Measurements from ENCODE around the gene SPG7. TPM values are rescaled to one million over a fixed set of nuclear protein-coding genes. Genes with fewer than 3 reads are reported as not detected.

The SPG7 gene
- total RNA-seq, 4 donors from 2014 or later, result 79.0 to 156 (median 92.3) TPM

DNA sequence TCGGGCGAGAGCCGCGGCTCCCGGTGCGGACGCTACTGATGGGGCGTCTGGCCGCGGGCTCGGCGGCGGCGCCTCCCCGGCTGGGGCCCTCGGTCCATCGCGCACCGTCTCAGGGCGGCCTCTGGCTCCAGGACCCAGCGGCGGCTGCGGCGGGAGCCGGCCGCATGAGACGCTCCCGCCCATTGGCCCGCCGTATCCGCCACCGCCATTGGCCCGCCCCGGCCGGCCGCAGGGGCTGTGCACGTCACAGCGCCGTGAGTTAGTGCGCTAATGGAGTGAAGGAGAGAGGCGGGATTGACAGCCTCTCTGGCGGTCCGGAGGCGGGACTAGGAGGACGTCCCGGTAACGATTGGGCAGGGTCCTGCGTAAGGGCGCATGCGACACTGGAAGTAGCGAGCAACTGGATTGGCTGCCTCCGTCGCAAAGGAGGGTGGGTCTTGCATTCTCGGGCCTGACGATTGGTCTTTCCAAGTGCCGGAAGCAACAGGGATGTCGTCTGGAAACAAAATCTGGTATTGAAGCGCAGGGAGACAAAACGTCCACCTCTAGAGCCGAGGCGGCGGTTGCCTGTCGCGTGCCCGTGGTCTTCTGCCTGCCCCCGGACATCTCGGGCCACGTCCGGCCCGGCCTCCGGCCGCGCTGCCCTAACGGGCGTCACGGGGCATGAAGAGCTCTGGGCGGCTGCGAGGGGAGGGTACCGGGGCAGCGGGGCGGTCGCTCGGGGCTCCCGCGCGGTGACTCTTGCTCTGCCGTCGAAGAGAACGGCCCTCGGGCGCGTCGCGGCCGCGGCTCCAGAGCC is 17.6 kb upstream of the SPG7 start, which contains the start of gene ANKRD11:
Gene ANKRD11, minus strand, starts transcription at position 123 of the 799 bp plus-strand sequence. CDS start 173,542 bp downstream, outside the sequence.
- TF ChIP-seq POLR2A (IDR thresholded peaks at IDR 0.05) (peak in 1 of 2 donors; percentile 65), CTCF (IDR thresholded peaks at IDR 0.05) (no peak)
- intact Hi-C loops (cut with DNase I; ENCODE audit: low total_unique reads), result no loop called here
- WGBS, 2 donors, result 0 to 1% methylated on average over 26 to 57 of the region's 96 CpGs
- H3K4me3 ChIP-seq (ENCODE audit: low read depth, poor library complexity, severe bottlenecking), result peak within 1 kb of the TSS; percentile 92
- peak; percentile 99 to 100 for DNase-seq (ENCODE audit: low spot score in 2 of 2)

DNA sequence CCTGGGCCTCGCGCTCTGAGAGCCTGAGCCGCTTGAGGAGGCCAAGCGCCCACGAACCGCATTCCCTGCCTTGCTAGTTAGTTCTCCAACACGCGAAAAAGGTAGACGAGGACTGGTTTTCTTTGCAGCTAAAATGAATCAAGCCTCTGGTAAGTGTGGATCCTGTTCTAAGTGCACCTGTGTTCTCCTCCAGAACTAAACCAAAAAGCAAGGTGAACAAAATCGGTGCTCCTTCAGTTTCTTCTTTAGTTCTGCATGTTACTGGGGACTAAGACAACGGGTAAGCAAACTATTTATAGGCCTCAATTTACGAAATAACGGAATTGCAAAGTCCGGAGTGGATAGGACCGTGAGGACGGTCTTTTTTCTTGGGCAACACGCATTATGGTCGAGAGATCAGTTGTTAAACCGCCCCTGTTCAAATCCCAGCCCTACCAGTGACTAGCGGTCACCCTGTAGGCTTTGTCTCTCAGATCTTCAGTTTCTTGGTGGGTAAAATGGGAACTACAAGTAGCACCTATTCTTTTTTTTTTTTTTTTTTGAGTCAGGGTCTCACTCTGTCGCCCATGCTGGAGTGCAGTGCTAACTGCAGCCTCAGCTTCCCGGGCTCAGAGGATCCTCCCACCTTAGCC is 16.8 kb upstream of the SPG7 start:
- DNase-seq (ENCODE audit: low spot score in 2 of 2), result no peak
- 3 to 5% methylated on average over 19 to 22 of the region's 22 CpGs for WGBS, 2 donors
- no peak for TF ChIP-seq POLR2A (IDR thresholded peaks at IDR 0.05)
- no peak for TF ChIP-seq CTCF (IDR thresholded peaks at IDR 0.05)
- H3K4me3 ChIP-seq (ENCODE audit: low read depth, poor library complexity, severe bottlenecking), result peak overlapping the region; percentile 92
- intact Hi-C loops (cut with DNase I; ENCODE audit: low total_unique reads), result no loop called here

GRCh38 chr16:89491974-89492687 is 16.1 kb upstream of the SPG7 start:
- DNase-seq (ENCODE audit: low spot score in 2 of 2), result no peak
- intact Hi-C loops (cut with DNase I; ENCODE audit: low total_unique reads), result no loop called here
- 83 to 87% methylated on average over 24 of the region's 24 CpGs for WGBS, 2 donors
- H3K4me3 ChIP-seq (ENCODE audit: low read depth, poor library complexity, severe bottlenecking), result no peak overlapping the region
- TF ChIP-seq CTCF (IDR thresholded peaks at IDR 0.05) (no peak), POLR2A (IDR thresholded peaks at IDR 0.05) (no peak)

GRCh38 chr16:89493776-89494175 is 14.4 kb upstream of the SPG7 start:
- no peak for DNase-seq (ENCODE audit: low spot score in 2 of 2)
- TF ChIP-seq CTCF (IDR thresholded peaks at IDR 0.05) (no peak), POLR2A (IDR thresholded peaks at IDR 0.05) (no peak)
- 78 to 83% methylated on average over 5 of the region's 5 CpGs for WGBS, 2 donors
- H3K4me3 ChIP-seq (ENCODE audit: low read depth, poor library complexity, severe bottlenecking), result no peak overlapping the region
- intact Hi-C loops (cut with DNase I; ENCODE audit: low total_unique reads), result no loop called here

GRCh38 chr16:89495121-89495520 is 13.1 kb upstream of the SPG7 start:
- 77 to 80% methylated on average over 3 of the region's 3 CpGs for WGBS, 2 donors
- intact Hi-C loops (cut with DNase I; ENCODE audit: low total_unique reads), result no loop called here
- TF ChIP-seq CTCF (IDR thresholded peaks at IDR 0.05), result no peak
- TF ChIP-seq POLR2A (IDR thresholded peaks at IDR 0.05), result no peak
- no peak for DNase-seq (ENCODE audit: low spot score in 2 of 2)
- H3K4me3 ChIP-seq (ENCODE audit: low read depth, poor library complexity, severe bottlenecking), result no peak overlapping the region
